Ascending aorta (tissue), 2 donors: ENCODE data around the gene PELI1. TPM values are rescaled to one million over a fixed set of nuclear protein-coding genes. Genes with fewer than 3 reads are reported as not detected.
"Not testable (repeated sequence)": the region's sequence is repeated elsewhere in the genome, so short reads cannot be mapped to it uniquely, and the experiment has no call there.

Source experiments
- DNase-seq, 2 donors: peaks; one replicate each; pipeline ENCODE4 v3.0.0-alpha.2; 2019; ENCODE audit warnings: low spot score in 2 of 2
- H3K27ac ChIP-seq, 2 donors: fragments of 200-600 bp; sonication (generic); one replicate each; pipeline ENCODE4 v1.5.1; 2016 to 2017; ENCODE audit warnings: mild to moderate bottlenecking in 1 of 2
- H3K27me3 ChIP-seq: fragments of 200-600 bp; sonication (generic); one replicate; pipeline ENCODE4 v1.5.1; 2017
- H3K36me3 ChIP-seq, 2 donors: fragments of 200-600 bp; sonication (generic); one replicate each; pipeline ENCODE4 v1.5.1; 2016
- H3K4me1 ChIP-seq, 2 donors: fragments of 200-600 bp; sonication (generic); one replicate each; pipeline ENCODE4 v1.5.1; 2016 to 2017; ENCODE audit warnings: mild to moderate bottlenecking in 1 of 2
- H3K4me3 ChIP-seq, 2 donors: fragments of 200-600 bp; sonication (generic); one replicate each; pipeline ENCODE4 v1.5.1; 2016 to 2017; ENCODE audit warnings: mild to moderate bottlenecking in 1 of 2
- H3K9me3 ChIP-seq, 2 donors: fragments of 200-600 bp; sonication (generic); one replicate each; pipeline ENCODE4 v1.5.1; 2016
- intact Hi-C: fragments of 100-400 bp; cut with DNase I; formaldehyde crosslinking; loops from one replicate; pipeline ENCODE4 v1.15.1; 2023
- total RNA-seq: library from RNA; depleted of rRNA; stranded (reverse); fragments of >200 nt; gene quantifications from one replicate; pipeline ENCODE4 v1.1.0, GENCODE V29; 2016
- TF ChIP-seq, protein P1 (sequence below), 3 experiments: fragments of 200-600 bp in 2 of 3; fragments of 450-650 bp in 1 of 3; sonication (generic) in 2 of 3; IDR thresholded peaks; one replicate each; pipeline ENCODE4 v1.5.1; 2016 to 2019; ENCODE audit warnings: antibody characterized with exemption in 3 of 3, mild to moderate bottlenecking in 1 of 3, moderate library complexity in 1 of 3

Gene PELI1
- total RNA-seq, 1 donor from 2014 or later, result 140 TPM

GRCh38 chr2:64081046-64081445, 63.2 kb downstream of the PELI1 start:
- no peak for DNase-seq
- TF ChIP-seq, protein P1, sequence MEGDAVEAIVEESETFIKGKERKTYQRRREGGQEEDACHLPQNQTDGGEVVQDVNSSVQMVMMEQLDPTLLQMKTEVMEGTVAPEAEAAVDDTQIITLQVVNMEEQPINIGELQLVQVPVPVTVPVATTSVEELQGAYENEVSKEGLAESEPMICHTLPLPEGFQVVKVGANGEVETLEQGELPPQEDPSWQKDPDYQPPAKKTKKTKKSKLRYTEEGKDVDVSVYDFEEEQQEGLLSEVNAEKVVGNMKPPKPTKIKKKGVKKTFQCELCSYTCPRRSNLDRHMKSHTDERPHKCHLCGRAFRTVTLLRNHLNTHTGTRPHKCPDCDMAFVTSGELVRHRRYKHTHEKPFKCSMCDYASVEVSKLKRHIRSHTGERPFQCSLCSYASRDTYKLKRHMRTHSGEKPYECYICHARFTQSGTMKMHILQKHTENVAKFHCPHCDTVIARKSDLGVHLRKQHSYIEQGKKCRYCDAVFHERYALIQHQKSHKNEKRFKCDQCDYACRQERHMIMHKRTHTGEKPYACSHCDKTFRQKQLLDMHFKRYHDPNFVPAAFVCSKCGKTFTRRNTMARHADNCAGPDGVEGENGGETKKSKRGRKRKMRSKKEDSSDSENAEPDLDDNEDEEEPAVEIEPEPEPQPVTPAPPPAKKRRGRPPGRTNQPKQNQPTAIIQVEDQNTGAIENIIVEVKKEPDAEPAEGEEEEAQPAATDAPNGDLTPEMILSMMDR (IDR thresholded peaks at IDR 0.05), result no peak

GRCh38 chr2:64080179-64080578, 64.0 kb downstream of the PELI1 start:
- Histone ChIP-seq H3K36me3 (no peaks in the 10 kb centered on the region), H3K9me3 (no peaks in the 10 kb centered on the region), H3K27ac (no peak overlapping the region), H3K27me3 (no peaks in the 10 kb centered on the region), H3K4me3 (no peak overlapping the region), H3K4me1 (no peaks in the 10 kb centered on the region)
- DNase-seq, result no peak
- TF ChIP-seq, protein P1 (IDR thresholded peaks at IDR 0.05), result no peak
- intact Hi-C loops, result no loop called here

More at GRCh38 chr2:64081046-64081445, 63.2 kb downstream of the PELI1 start:
- H3K27me3 ChIP-seq, result no peaks in the 10 kb centered on the region
- H3K9me3 ChIP-seq, result no peaks in the 10 kb centered on the region
- intact Hi-C loops, result no loop called here
- no peak overlapping the region for H3K27ac ChIP-seq
- no peaks in the 10 kb centered on the region for H3K4me1 ChIP-seq
- no peaks in the 10 kb centered on the region for H3K36me3 ChIP-seq
- H3K4me3 ChIP-seq, result no peak overlapping the region

GRCh38 chr2:64079688-64080087, 64.5 kb downstream of the PELI1 start:
- intact Hi-C loops, H3K27ac ChIP-seq, DNase-seq, H3K4me3 ChIP-seq, H3K36me3 ChIP-seq, H3K9me3 ChIP-seq, H3K4me1 ChIP-seq, H3K27me3 ChIP-seq: not testable (repeated sequence)

DNA sequence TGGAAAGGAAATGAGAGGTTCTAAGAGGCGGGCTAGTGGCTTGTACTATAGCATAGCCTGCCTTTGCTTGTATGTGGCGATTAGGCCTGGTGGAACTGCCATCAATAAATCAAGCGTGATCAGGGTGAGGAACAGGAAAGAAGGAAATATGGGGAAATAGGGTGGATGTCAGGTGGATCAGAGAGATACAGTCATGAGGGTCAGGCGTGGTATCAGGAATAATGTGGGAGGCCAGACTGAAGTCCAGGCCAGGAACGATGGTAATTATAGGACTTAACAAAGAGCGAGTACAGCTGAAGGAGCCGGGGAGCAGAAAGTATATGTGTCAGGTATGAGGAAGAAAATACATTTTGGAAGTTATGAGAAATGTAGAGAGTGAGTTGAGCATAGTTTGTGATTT, 67.4 kb downstream of the PELI1 start:
- H3K4me3 ChIP-seq, H3K27me3 ChIP-seq, intact Hi-C loops, DNase-seq, H3K4me1 ChIP-seq, H3K36me3 ChIP-seq, H3K27ac ChIP-seq, H3K9me3 ChIP-seq: not testable (repeated sequence)

DNA sequence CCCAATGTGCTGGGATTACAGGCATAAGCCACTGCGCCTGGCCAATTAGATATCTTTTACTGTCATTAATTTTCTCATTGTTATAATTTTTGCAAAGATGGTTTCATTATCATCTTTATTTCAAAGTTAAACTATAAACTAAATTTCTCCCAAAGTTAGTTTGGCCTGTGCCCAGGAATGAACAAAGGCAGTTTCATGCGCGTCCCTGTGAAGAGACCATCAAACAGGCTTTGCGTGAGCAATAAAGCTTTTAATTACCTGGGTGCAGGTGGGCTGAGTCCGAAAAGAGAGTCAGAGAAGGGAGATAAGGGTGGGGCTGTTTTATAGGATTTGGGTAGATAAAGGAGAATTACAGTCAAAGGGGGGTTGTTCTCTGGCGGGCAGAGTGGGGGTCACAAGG, 69.6 kb downstream of the PELI1 start:
- intact Hi-C loops, H3K9me3 ChIP-seq: not testable (repeated sequence)

GRCh38 chr2:64067326-64067725, 76.9 kb downstream of the PELI1 start:
- no peak overlapping the region for H3K4me3 ChIP-seq
- H3K27me3 ChIP-seq, result no peaks in the 10 kb centered on the region
- TF ChIP-seq, protein P1 (IDR thresholded peaks at IDR 0.05), result no peak
- intact Hi-C loops, result no loop called here
- H3K9me3 ChIP-seq, result no peaks in the 10 kb centered on the region
- no peak for DNase-seq
- H3K27ac ChIP-seq, result no peak overlapping the region
- H3K36me3 ChIP-seq, result no peaks in the 10 kb centered on the region
- H3K4me1 ChIP-seq, result peaks cover 0 to 8% of the 10 kb centered on the region in 2 donors

More for the DNA sequence above, 69.6 kb downstream of the PELI1 start:
- DNase-seq, H3K27ac ChIP-seq, H3K36me3 ChIP-seq, H3K4me3 ChIP-seq, H3K27me3 ChIP-seq, H3K4me1 ChIP-seq: not testable (repeated sequence)

- H3K27ac ChIP-seq, result no peak overlapping the region
- intact Hi-C loops, result no loop called here
Observed at GRCh38 chr2:64065516-64065915, 78.7 kb downstream of the PELI1 start.

More at GRCh38 chr2:64065516-64065915, 78.7 kb downstream of the PELI1 start:
- Histone ChIP-seq H3K9me3 (no peaks in the 10 kb centered on the region), H3K36me3 (no peaks in the 10 kb centered on the region), H3K4me1 (peaks cover 0 to 8% of the 10 kb centered on the region in 2 donors), H3K27me3 (no peaks in the 10 kb centered on the region), H3K4me3 (no peak overlapping the region)
- DNase-seq, result no peak
- TF ChIP-seq, protein P1 (IDR thresholded peaks at IDR 0.05), result no peak
